HuH-7 (cell line): ENCODE data around the gene FERD3L.

Source experiments
- DNase-seq: peaks from one replicate; pipeline ENCODE4 v3.0.0; 2011; ENCODE audit warnings: low spot score

Gene FERD3L

GRCh38 chr7:19099924-19100323 is 45.3 kb downstream of the FERD3L start:
- no peak for DNase-seq

GRCh38 chr7:19099194-19099593 is 46.0 kb downstream of the FERD3L start:
- no peak for DNase-seq

DNA sequence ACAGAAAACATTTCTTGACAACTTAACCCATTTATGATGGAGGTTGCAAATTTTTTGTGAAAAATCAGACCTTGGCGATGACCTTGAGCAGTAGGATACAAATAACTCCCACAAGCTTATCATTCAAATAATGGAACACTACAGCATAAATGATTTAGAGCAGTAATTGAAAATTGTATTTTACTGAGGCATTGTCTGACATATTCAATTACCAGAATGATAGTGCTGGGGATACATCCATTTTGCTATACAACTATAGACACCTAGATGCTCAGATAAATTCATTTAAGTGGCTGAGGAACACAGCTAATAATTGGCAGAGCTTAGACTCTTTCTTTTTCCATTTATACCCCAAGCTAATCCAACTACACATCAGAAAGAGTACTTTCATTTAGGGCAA is 46.7 kb downstream of the FERD3L start:
- DNase-seq, result no peak

- no peak for DNase-seq
Observed at GRCh38 chr7:19097165-19098055, 47.8 kb downstream of the FERD3L start.

DNA sequence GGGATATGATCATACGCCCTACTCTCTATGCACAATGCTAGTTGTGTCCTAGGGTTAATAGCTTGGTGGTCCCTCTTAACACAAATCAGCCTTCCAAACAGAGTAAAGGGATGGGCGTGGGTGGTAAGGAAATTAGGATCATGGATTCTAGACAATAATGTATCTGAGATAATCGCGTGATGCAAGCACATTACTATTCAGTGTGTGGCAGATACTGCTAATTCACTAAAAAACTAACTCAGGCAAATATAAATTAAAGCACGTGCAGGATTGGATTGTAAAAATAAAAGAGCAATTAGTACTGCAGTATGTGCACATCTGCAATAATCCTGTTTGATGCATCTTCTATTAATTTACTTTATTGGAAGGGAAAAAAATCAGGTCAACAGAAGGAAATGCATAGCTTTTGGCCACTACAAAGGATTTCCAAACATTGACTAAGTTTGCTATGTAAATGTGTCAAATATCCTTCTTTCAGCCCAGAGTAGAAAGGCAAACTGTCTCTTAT is 49.8 kb downstream of the FERD3L start:
- no peak for DNase-seq
